COLO829 (cell line): ENCODE measurements around the gene PRELID2.
"Not testable (repeated sequence)": the region's sequence is repeated elsewhere in the genome, so short reads cannot be mapped to it uniquely, and the experiment has no call there.

ENCODE experiments used
- DNase-seq: peaks from one replicate; pipeline ENCODE4 v3.0.0; 2012; ENCODE audit warnings: low spot score

PRELID2 gene

DNA sequence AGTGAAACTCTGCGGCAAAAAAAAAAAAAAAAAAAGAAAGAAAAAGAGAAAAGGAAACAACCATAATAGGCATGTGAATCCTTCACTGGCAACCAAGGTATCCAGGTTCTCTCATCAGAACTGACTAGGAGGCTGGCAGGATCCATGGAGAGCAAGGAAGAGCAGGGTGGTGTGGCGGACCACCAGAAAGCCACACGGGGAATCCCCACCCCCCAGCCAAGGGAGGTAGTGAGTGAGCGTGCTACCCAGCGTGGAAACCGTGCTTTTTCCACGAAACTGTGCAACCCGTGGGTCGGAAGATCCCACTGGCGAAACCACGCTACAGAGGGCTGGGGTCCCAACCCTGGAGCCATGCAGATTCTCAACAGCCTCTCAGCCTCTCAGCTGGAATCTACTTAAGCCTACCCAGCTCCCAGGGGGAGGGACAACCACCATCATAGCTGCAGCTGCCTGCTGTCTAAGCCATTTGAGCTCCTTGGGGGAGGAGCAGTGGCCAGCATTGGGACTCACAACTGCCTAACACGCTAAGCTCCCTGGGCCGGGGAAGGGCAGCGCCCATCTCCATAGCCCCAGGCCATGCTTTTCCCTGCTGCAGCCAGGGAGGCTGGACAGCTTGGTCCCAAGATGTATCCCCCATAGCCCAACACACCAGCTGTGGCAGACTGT is 91.6 kb downstream of the PRELID2 start:
- no peak for DNase-seq

DNA sequence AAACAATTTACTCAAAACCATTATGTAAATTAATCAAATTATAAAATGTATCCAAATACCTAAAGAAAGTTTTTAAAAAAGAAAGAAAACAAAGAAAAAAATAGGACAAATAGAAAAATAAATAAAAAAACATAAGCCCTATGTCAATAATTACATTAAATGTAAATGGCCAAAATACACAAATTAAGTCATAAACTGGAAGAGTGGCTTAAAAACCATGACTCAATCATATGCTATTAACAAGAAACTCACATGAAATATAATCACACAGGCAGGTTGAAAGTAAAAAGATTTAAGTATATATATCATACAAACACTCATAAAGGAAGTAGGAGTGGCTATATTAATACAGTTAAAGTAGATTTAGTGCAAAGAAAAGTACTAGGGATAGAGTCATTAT is 95.3 kb downstream of the PRELID2 start:
- no peak for DNase-seq

DNA sequence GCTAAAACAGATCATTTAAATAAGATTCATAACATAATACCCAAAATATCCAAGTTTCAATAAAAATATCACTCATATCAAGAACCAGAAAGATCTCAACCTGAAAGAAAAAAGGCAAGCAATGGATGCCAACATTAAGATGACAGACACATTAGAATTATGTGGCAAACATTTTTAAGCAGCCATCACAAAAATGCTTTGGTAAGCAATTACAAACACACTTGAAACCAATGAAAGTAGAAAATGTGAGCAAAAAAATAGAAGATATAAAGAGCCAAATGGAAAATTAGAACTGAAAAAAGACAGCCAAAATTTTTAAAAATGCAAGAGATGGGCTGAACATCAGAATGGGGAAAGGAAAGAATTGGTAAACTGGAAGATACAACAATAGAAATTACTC is 96.9 kb downstream of the PRELID2 start:
- DNase-seq: no peak

DNA sequence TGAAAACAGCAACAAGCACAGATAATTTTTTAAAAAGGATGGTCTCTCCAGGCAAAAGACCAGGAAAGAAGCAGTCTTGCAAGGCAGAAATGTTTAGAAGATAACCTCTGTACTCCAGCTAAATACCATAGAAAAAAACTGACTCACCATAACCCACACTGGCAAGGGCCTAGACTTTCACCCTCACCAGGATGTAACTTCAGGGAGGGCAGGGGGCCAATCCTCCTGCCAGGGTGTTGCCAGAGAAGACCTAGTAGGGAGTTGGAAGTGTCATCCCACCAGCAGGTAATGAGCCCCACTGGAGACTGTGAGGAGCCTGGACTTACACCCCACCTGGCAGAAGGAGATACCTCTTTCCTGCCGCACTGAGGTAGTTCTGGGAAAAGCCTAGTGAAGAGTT is 97.6 kb downstream of the PRELID2 start:
- no peak for DNase-seq

DNA sequence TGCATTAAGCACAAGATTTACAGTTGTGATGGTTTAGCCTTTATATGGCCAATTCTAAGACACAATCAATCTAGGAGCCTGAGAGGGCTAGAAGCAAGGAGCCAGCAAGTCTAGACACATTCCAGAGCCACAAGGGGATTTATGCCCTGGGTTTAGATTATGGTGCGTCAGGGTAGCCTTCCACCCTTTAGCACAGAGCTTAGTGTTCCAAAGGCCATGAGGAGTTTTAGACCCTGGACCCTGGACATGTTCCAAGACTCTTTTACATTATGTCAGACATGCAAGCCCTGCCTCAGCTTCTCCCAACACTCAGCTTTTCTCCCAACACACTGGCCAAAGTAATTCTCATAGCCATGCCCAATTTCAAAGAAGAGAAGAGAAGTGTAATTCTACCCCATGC is 105.2 kb downstream of the PRELID2 start:
- DNase-seq: not testable (repeated sequence)

DNA sequence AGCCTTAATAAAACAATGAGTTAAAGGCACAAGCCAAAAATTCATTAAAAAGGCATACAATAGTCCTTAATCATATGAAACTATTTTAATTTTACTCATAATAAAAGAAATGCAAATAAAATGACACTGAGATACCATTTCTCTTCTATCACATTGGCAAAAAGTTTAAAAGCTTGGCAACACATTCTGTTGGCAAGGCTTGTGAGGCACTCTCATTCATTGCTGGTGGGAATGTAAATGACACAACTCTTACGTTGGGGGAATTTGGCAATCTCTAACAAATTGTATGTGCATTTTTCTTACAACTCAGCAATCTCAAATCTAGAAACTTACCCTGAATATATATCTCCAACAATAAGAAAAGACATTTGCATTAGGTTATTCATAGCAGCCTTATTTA is 111.6 kb downstream of the PRELID2 start:
- DNase-seq: no peak

DNA sequence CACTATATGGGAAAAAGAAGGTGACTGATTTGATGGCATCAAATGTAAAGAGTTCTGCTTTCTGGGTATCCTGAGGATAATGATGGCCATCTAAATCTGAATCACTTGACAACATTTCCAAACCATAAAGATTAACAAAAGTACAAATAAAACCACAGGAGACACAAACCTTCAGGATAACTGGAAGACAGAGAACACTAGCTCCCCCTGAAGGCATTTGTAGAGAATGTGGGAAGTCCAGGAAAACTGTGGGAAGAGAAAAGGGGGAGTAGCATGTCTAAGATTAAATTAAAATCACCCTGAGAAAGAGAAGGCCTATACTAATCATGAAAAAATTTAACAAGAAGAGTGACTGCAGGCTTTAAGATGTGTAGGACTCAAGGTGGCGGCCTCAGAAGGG is 116.2 kb downstream of the PRELID2 start:
- peak; percentile 7 for DNase-seq

DNA sequence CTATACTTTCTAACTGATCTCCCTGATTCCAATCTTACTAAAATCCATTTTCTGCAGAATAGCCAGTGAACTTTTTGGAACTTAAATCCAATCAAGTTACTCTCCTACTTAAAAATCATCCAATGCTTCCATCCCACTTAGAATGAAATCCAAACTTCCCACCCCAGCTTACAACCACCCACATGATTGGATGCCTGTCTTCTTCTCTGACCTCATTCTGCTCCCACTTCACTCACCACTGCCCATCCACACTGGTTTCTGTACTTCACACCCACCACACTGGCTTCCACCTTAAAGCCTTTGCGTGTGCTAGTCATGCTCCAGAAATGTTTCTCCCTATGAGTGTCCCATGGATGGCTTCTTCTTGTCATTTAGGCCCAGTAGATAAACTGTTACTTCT is 119.7 kb downstream of the PRELID2 start:
- no peak for DNase-seq

DNA sequence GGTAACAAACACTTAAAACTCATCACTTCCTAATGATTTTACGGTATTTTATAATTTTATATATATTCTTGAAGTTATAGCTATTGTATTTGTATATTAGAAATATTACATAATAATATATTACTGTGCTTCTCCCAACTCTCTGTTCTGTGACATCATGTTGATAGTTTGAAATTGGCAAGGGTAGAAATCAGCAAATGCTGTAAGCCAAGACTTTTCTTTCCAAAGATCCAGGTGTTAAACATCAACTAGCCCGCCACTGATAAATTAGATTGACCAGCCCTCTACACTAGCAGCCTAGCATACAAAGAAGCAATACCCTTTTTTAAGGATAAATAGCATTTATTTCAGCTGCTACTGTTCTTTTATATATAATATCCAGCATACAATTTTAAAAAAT is 122.9 kb downstream of the PRELID2 start:
- no peak for DNase-seq

DNA sequence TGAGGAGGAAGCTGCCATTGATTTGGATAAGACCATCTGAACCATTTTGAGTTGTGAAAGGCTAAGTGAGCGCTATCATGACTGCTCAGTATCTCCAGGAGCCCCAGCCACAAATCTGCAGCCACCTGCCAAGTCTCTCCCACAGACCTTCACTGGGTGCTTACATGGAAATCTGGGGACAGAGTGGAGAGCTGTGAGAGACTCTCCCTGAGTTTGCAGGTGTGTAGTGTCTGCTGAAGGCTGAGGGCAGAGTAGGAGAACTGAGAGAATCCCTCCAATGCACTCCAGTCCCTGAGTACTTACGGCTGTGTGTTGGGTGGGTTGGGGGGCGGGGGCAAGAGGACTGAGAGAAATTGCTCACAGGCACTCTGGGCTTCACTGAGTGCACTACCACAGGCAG is 123.7 kb downstream of the PRELID2 start:
- DNase-seq: no peak
